COLO668 (cell line): ENCODE data around the gene MPP4.

Experiments
- DNase-seq: peaks from one replicate; lab custom pipeline; 2025; ENCODE audit not compliant: unreplicated experiment; lab: John Stamatoyannopoulos, UW

Gene MPP4

GRCh38 chr2:201698588-201699226, at the start of gene MPP4:
Gene MPP4 (minus strand): TSS chr2:201698644. CDS start chr2:201693954, 4,690 bp downstream.
- DNase-seq: no peak

- DNase-seq: no peak
Measured at GRCh38 chr2:201746551-201746950, 48.1 kb upstream of the MPP4 start.

- DNase-seq: no peak
Measured at GRCh38 chr2:201735486-201735885, 37.0 kb upstream of the MPP4 start.

- no peak for DNase-seq
Measured at GRCh38 chr2:201734111-201734510, 35.7 kb upstream of the MPP4 start.

GRCh38 chr2:201733544-201733943, 35.1 kb upstream of the MPP4 start:
- no peak for DNase-seq

- no peak for DNase-seq
Measured at GRCh38 chr2:201730651-201731285, 32.3 kb upstream of the MPP4 start.

- DNase-seq: peak; percentile 85
Measured at GRCh38 chr2:201715459-201715858, 17.0 kb upstream of the MPP4 start.

- DNase-seq: no peak
Measured at GRCh38 chr2:201712726-201713125, 14.3 kb upstream of the MPP4 start.

GRCh38 chr2:201709747-201710146, 11.3 kb upstream of the MPP4 start:
- no peak for DNase-seq

- no peak for DNase-seq
Measured at GRCh38 chr2:201709049-201709448, 10.6 kb upstream of the MPP4 start.

GRCh38 chr2:201707753-201708152, 9.3 kb upstream of the MPP4 start:
- no peak for DNase-seq

GRCh38 chr2:201707142-201707541, 8.7 kb upstream of the MPP4 start:
- DNase-seq: no peak

GRCh38 chr2:201704536-201704935, 6.1 kb upstream of the MPP4 start:
- no peak for DNase-seq

- DNase-seq: no peak
Measured at GRCh38 chr2:201701646-201702045, 3.2 kb upstream of the MPP4 start.

- no peak for DNase-seq
Measured at GRCh38 chr2:201699416-201699815, 972 bp upstream of the MPP4 start.

GRCh38 chr2:201697899-201698298, 545 bp downstream of the MPP4 start:
- no peak for DNase-seq

- no peak for DNase-seq
Measured at GRCh38 chr2:201696151-201696659, 2.2 kb downstream of the MPP4 start.

GRCh38 chr2:201685156-201685555, 13.3 kb downstream of the MPP4 start:
- DNase-seq: no peak

- DNase-seq: peak; percentile 13
Measured at GRCh38 chr2:201680743-201681142, 17.7 kb downstream of the MPP4 start.

GRCh38 chr2:201678401-201678800, 20.0 kb downstream of the MPP4 start:
- no peak for DNase-seq

- DNase-seq: no peak
Measured at GRCh38 chr2:201675454-201675853, 23.0 kb downstream of the MPP4 start.

GRCh38 chr2:201674794-201675193, 23.6 kb downstream of the MPP4 start:
- no peak for DNase-seq

- DNase-seq: no peak
Measured at GRCh38 chr2:201674298-201674697, 24.1 kb downstream of the MPP4 start.
